A549 (cell line): ENCODE data around the gene TCP10L.

Source experiments
- CTCF ChIP-seq: fragments of >200 bp; sonication (Bioruptor Twin); formaldehyde crosslinking; IDR thresholded peaks from 3 replicates; pipeline ENCODE4 v1.5.1; 2016
- JUN ChIP-seq, 2 experiments: fragments of >200 bp; sonication (Bioruptor Twin); formaldehyde crosslinking; IDR thresholded peaks; 2 replicates in 1 of 2; 3 replicates in 1 of 2; pipeline ENCODE4 v1.6.1; 2016 to 2017
- RAD21 ChIP-seq, 2 experiments: fragments of >200 bp in 1 of 2; sonication (Bioruptor Twin) in 1 of 2; formaldehyde crosslinking in 1 of 2; IDR thresholded peaks in 1 of 2; conservative IDR thresholded peaks in 1 of 2; 2 replicates in 1 of 2; 3 replicates in 1 of 2; pipeline ENCODE4 v1.6.1; 2012 to 2018; ENCODE audit warnings: inconsistent platforms in 1 of 2

- TF ChIP-seq CTCF (no peak), RAD21 (conservative IDR thresholded peaks at IDR 0.05 in 1 of 2, IDR thresholded peaks at IDR 0.05 in 1 of 2) (no peak), JUN (IDR thresholded peaks at IDR 0.05) (no peak)
Observed at GRCh38 chr21:32523988-32524719, 61.2 kb downstream of the TCP10L start.
